LNCaP clone FGC (cell line): Measurements from ENCODE around the gene C5orf22.
"Not testable (repeated sequence)": the region's sequence is repeated elsewhere in the genome, so short reads cannot be mapped to it uniquely, and the experiment has no call there.

Source experiments
- DNase-seq: peaks from one replicate; pipeline ENCODE4 v3.0.0-alpha.2; 2011; ENCODE audit warnings: low read depth
- H3K4me3 ChIP-seq: 2 replicates; pipeline ENCODE4 v1.5.1; 2011; ENCODE audit warnings: mild to moderate bottlenecking, low read depth, low read length, control low read depth
- CTCF ChIP-seq: IDR thresholded peaks from 2 replicates; pipeline ENCODE4 v1.5.1; 2012; ENCODE audit warnings: mild to moderate bottlenecking; ENCODE audit not compliant: control insufficient read depth, insufficient read depth; ENCODE audit errors: extremely low read depth

The C5orf22 gene

DNA sequence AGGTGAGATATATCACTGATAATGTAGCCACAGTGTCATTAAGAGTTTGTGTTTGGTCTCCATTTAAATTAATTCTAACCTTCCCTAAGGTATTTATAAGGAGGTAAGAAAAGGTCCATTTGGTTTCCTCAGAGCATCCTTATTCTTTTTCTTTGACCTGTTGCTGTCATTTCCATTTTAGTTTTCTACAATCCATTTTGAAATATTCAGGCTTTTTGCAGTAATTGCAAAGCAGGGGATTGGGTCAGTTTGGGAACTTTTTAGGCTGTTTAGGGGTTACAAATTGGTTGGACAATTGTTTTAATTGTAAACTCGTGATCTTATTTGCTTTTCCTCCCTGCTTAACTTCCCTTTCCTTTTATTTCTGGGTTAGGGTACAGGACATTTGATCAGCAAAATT, 64.3 kb downstream of the C5orf22 start:
- DNase-seq, result no peak
- no peak for TF ChIP-seq CTCF
- H3K4me3 ChIP-seq, result no peak overlapping the region

DNA sequence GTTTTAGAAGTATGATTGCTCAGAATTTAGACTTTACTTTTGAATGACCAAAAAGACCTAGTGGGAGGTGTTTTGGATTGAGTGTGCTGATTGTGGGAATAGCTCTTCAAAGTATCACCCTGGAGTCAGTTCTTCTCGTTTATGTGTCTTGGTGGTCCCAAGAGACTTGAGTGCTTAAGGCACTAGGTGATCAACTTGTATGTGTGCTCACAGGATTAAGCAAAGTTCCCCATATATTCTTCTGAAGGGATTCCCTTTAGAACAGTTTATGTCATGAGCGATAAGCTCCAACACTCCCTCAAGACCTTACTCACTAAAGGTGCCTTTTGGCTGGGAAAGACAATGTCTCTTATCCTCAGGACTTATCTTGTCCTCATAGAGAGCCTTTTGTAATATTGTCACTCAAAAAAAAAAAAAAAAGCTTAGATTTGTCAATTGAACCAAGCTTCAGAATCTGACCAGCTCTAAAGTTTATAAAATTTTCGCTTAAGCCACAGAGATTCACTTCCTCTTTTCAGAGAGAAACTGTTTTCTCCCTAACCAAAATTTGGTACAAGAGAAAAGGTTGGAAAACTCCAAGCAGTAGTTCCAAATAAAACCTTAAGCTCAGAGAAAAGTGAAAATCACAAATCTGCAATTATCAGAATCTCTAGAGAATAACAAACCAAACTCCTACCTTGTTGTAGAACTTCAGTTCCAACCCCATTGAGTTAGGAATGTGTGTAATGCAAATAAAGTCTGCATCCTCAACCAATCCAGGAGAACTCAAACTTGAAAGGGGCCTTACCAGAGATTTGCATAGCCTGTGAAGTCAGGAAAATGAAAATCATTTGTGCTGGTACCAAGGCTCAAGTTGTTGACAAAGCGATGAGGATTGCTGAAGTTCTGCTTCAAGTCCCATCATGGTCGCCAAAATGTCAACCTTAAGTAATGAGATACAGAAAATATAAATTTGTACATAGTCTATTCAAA, 66.8 kb downstream of the C5orf22 start:
- no peak for DNase-seq
- no peak overlapping the region for H3K4me3 ChIP-seq
- TF ChIP-seq CTCF, result no peak

DNA sequence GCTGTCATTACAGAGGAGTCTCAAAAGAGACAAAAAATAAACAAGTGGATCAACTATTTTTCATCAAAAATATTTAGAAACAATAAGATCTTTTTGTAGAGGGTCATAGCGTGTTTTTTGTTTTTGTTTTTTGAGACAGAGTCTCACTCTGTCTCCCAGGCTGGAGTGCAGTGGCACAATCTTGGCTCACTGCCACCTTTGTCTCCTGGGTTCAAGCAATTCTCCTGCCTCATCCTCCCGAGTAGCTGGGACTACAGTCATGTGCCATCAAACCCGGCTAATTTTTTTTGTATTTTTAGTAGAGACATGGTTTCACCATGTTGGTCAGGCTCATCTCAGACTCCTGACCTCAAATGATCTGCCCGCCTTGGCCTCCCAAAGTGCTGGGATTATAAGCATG, 70.2 kb downstream of the C5orf22 start:
- not testable (repeated sequence) for H3K4me3 ChIP-seq, DNase-seq

- no peak overlapping the region for H3K4me3 ChIP-seq
- no peak for TF ChIP-seq CTCF
- DNase-seq, result no peak
Measured at GRCh38 chr5:31604240-31604639, 72.1 kb downstream of the C5orf22 start.

DNA sequence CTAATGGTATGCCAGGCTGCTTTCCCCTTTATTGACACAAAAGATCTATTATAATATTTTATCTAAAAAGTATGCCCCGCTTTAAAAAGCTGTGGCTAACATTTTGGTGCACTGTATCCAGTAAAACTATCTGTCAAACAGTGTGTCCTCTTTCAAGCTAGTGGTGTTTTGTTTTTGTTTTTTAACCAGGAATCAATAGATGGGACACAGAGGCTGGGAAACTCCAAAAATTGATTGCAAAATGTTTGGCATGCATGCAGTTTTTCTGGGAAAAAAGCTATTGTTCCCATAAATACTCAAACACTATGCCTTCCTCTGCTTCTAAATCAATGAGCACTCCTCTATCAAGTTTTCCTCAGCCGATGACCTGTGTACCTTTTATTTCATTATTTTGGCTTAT, 72.5 kb downstream of the C5orf22 start:
- TF ChIP-seq CTCF, result no peak
- H3K4me3 ChIP-seq, result no peak overlapping the region
- DNase-seq, result no peak
